ENCODE measurements around the gene ESPNL. TPM values are rescaled to one million over a fixed set of nuclear protein-coding genes. Genes with fewer than 3 reads are reported as not detected.

Gene ESPNL
- 3.8 TPM for total RNA-seq

DNA sequence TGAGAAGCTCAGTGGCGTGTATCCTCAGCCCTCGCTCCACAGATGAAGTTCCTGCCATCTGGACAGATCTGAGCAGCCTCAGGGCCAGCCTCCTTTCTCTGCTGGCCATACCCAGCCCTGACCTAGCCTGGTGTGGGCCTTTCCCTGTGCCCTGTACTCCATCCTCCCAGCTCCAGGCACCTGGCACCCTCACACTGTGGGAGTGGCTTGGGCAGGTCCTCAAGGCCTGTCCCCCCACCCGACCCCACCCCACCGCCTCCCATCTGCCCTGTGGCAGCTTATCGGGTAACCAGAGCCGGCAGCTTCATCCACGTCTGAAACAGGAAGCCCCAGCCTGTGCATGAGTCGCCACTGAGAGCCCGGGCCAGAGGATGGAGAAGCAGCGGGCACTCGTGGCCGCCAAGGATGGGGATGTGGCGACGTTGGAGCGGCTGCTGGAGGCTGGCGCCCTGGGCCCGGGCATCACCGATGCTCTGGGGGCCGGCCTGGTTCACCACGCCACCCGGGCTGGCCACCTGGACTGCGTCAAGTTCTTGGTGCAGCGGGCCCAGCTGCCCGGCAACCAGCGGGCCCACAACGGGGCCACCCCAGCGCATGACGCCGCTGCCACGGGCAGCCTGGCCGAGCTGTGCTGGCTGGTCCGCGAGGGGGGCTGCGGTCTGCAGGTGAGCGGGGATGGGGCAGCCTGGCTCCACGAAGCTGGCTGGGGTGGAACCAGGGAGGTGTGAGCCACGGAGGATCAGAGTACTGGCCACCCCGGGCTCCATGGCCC is at the start of gene ESPNL:
ESPNL (plus strand) TSS at position 292 of the 772 bp plus-strand sequence; CDS start at position 372, 80 bp downstream.

DNA sequence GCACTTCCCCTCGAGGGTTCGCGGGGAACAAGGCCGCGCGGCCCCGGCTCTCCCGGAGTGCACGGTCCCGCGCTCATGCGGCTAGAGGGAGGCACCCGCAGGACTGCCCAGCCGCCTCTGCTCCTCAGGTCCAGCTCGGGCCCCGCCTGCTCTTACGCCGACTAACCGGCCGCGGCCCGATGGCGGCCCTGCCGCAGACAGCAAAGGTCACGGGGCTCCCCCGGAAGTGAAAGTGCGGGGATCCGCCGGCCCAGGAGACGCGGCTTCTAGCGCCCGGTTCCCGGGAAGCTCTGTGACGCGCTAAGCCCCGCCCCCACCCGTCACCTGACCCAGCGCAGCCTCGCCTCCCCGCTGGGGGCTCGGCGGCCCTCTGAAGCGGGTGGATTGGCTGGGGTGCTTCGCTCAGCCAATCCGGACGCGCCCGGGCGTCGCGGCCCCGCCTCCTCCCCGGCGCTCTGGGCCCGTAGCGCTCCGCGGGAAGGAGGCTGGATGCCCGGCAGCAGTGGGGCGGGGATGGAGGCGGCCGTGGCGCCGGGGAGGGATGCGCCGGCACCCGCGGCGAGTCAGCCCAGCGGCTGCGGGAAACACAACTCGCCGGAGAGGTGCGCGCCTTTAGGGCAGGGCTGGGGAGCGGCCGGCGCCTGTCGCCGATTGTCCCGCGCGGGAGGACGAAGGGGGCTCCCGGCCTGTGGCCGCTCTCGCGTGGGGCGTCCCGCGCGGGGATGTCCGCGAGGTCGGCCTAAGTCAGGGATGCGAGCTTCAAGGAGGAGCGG is 39.4 kb upstream of the ESPNL start, which contains the start of gene SCLY:
SCLY (plus strand) TSS at position 460 of the 773 bp plus-strand sequence; CDS start at position 514, 54 bp downstream.

GRCh38 chr2:238138331-238139195 is 38.4 kb downstream of the ESPNL start, which contains the start of gene KLHL30:
KLHL30 (plus strand) TSS chr2:238138668; CDS start chr2:238140755, 2,087 bp downstream.

DNA sequence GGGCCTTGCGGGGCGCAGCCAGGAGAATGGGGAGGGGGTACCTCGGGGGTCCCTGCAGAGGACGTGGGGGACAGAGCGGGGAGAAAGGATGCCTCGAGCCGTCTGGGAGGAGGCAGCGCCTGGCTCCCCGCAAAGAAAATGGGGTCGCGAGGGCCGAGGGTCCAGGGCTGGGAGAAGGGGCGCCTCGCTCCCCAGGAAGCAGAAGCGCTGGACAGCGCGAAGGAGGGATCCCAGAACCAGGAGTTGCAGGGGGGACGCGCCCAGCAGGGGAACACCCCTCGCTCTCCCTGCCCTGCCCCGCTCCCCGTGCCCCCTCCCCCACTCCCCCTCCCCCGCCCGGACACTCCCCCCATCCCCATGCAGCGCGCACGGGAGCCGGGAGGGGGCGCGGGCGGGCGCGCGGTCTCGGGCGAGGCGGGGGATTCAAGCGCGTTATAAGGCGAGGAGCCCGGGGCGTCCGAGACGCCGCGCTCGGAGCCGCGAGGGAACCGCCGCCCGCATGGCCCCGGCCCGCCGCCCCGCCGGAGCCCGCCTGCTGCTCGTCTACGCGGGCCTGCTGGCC is 58.5 kb downstream of the ESPNL start, which contains the start of gene ERFE:
ERFE (plus strand) TSS at position 462 of the 562 bp plus-strand sequence; CDS start at position 500, 38 bp downstream.

Other genes starting within 250 kb of the ESPNL start
- gene RAMP1, start 240.7 kb upstream of the ESPNL start, total RNA-seq = 26.7 TPM
- gene UBE2F, start 133.3 kb upstream of the ESPNL start, total RNA-seq = 43.8 TPM
- gene SCLY, start 39.3 kb upstream of the ESPNL start, total RNA-seq = 20.1 TPM
- gene KLHL30, start 38.3 kb downstream of the ESPNL start, total RNA-seq = 8.3 TPM
- gene ERFE, start 58.6 kb downstream of the ESPNL start, total RNA-seq = 5.1 TPM
- gene ILKAP, start 103.4 kb downstream of the ESPNL start, total RNA-seq = 42.4 TPM
- 6.5 TPM for gene HES6, start 139.7 kb downstream of the ESPNL start, total RNA-seq
- 13.2 TPM for gene PER2, start 188.3 kb downstream of the ESPNL start, total RNA-seq
- gene TRAF3IP1, start 220.2 kb downstream of the ESPNL start, total RNA-seq = 18.3 TPM